ENCODE measurements around the gene ARTN.
A peak's percentile ranks its signal among the peaks of the same experiment; 100 is the strongest.

ARTN gene

DNA sequence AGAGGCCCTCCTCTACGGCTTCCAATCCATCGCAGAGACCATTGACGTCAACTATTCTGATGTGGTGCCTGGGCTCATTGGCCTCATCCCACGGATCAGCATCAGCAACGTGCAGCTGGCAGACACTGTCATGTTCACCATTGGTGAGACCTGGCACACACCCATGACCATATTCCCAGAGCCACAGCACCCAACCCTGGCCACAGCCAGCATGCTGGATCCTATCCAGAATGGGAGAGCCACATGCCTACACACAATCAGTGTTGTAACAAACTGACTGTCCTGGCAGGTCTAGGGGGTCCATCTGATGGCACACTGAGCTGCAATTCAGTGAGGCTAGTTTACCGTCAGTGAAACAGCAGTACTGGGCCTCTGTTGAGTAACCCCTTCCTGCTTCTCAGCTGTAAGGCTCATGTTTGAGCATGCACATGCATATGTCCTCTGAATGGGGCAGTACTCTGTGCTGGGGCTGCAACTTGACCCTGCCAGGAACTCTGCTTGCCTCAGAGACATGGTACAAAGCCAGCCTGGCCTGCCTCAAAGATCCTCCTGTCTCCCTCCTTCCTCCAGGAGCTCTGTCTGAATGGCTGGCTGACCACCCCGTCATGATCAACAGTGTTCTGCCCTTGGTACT, 23.9 kb downstream of the ARTN start:
- no peak for TF ChIP-seq JUND (IDR thresholded peaks at IDR 0.05; ENCODE audit: low read depth)
- DNase-seq (ENCODE audit: low read depth in 1 of 2, low spot score in 1 of 2), result no peak
- in situ Hi-C loops (cut with HindIII; ENCODE audit: low pct_unique_long_range_greater_than_20kb, low sequenced_read_pairs), result no loop called here

- no peak for TF ChIP-seq JUND (IDR thresholded peaks at IDR 0.05; ENCODE audit: low read depth)
- in situ Hi-C loops (cut with HindIII; ENCODE audit: low pct_unique_long_range_greater_than_20kb, low sequenced_read_pairs), result no loop called here
- no peak for DNase-seq (ENCODE audit: low read depth in 1 of 2, low spot score in 1 of 2)
Observed at GRCh38 chr1:43958351-43959255, 25.0 kb downstream of the ARTN start.

GRCh38 chr1:43960798-43961197, 27.2 kb downstream of the ARTN start:
- TF ChIP-seq JUND (IDR thresholded peaks at IDR 0.05; ENCODE audit: low read depth), result no peak
- in situ Hi-C loops (cut with HindIII; ENCODE audit: low pct_unique_long_range_greater_than_20kb, low sequenced_read_pairs), result no loop called here
- no peak for DNase-seq (ENCODE audit: low read depth in 1 of 2, low spot score in 1 of 2)

DNA sequence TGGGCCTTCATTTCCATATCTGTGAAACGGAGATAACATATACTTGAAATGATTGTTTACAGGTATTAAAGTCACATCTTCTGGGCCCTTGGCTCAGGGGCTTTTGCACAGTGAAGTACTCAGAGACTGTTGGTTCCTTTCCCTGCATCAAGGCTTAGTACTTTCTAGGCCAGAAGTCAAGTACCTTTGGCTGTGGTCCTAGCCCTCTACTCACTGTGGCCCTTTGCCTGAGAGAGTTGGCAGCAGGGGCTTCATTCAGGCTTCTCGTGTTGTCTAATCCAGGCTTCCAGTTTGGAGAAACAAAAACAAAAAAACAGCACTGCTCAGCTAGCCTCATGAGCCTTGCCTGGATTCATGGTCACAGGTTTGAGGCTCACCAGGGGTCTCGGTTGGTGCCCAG, 28.1 kb downstream of the ARTN start:
- in situ Hi-C loops (cut with HindIII; ENCODE audit: low pct_unique_long_range_greater_than_20kb, low sequenced_read_pairs), result no loop called here
- no peak for DNase-seq (ENCODE audit: low read depth in 1 of 2, low spot score in 1 of 2)
- TF ChIP-seq JUND (IDR thresholded peaks at IDR 0.05; ENCODE audit: low read depth), result no peak

- no peak for TF ChIP-seq JUND (IDR thresholded peaks at IDR 0.05; ENCODE audit: low read depth)
- no peak for DNase-seq (ENCODE audit: low read depth in 1 of 2, low spot score in 1 of 2)
- in situ Hi-C loops (cut with HindIII; ENCODE audit: low pct_unique_long_range_greater_than_20kb, low sequenced_read_pairs), result no loop called here
Observed at GRCh38 chr1:43962324-43962723, 28.7 kb downstream of the ARTN start.

DNA sequence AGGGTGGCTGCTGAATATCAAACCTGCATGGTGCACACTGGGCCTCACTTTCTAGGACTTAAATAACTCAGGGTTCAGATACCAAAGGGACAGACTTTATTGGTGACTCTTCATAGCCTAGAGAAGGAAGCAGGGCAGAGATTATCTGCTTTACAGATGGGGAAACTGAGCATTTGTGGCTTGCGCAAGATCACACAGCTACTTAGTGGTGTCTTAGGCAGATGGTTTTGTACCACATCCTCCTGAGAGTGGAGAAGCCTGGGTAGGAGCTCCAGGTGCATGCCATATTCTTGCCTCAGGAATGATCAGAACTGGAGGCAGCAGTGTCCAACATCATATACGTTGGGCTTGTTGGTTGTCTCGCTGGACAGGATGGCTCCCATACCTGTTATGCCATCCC, 29.4 kb downstream of the ARTN start:
- TF ChIP-seq JUND (IDR thresholded peaks at IDR 0.05; ENCODE audit: low read depth), result no peak
- in situ Hi-C loops (cut with HindIII; ENCODE audit: low pct_unique_long_range_greater_than_20kb, low sequenced_read_pairs), result no loop called here

DNA sequence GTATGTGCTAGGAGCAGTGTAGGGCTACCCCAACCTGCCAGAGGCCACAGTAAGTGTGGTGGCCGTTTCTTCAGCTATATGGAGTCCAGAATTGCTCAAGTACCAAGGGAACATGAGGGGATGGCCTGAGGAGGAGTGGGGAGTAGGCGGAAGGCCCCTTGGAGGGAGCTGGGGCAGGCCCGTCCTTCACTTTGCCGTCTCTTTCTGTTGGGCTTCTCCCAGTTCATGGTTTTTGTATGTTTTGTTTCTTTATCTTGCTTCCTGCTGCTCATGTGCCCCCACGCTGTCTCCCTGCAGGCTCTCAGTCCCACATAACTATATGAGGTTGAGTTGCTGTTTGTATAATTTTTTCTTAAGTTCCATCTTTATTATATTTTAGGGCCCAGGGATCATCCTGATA, 30.3 kb downstream of the ARTN start:
- TF ChIP-seq JUND (IDR thresholded peaks at IDR 0.05; ENCODE audit: low read depth), result no peak
- DNase-seq (ENCODE audit: low read depth in 1 of 2, low spot score in 1 of 2), result no peak
- in situ Hi-C loops (cut with HindIII; ENCODE audit: low pct_unique_long_range_greater_than_20kb, low sequenced_read_pairs), result no loop called here

More for the DNA sequence above, 29.4 kb downstream of the ARTN start:
- no peak for DNase-seq (ENCODE audit: low read depth in 1 of 2, low spot score in 1 of 2)

DNA sequence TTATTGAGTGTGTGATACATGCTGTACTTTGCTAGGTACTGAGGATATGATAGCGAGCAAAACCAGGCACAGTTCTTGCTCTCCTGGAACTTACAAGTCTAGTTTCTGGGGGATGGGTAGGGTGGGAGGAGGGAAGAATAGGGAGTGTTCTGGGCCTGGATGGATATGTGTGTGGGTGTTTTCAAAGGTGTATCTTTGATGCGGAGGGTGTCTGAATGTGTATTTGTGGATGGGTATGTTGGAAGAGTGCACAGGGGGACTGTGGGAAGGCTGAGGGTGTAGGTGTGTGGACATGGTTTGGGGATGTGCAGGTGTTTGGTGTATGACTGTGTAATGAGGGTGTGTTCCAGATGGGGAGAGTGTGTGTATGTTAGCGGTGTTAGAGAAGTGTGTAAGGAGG, 31.7 kb downstream of the ARTN start:
- TF ChIP-seq JUND (IDR thresholded peaks at IDR 0.05; ENCODE audit: low read depth), result no peak
- in situ Hi-C loops (cut with HindIII; ENCODE audit: low pct_unique_long_range_greater_than_20kb, low sequenced_read_pairs), result no loop called here
- no peak for DNase-seq (ENCODE audit: low read depth in 1 of 2, low spot score in 1 of 2)

DNA sequence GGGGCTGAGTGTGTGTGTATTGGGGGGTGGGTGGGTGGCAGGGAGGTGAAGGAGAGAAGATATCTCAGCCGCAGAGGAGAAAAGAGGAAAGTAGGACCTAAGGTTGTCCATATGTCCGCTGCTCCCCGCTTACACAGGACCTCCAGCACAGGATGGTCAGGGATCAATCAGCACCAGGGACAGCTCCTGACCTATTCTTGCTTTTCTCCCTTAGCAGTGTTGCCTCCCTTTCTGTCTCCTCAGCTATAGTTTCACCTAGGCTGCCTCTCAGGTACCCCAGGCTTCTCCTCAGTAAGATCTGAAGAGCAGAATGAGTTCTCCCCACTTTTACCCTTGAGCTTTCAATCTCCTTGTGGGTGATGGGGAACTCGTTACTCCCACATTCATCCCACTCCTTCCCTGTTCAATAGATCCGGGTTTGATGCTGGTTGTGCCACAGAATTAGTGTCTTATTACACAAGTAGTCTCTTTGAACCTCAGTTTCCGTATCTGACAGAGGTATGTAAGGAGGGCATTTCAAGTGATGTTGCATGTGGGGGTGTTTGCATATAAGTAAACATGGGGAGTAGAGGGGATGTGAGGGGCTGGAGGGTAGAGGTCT, 34.8 kb downstream of the ARTN start:
- no peak for TF ChIP-seq JUND (IDR thresholded peaks at IDR 0.05; ENCODE audit: low read depth)
- in situ Hi-C loops (cut with HindIII; ENCODE audit: low pct_unique_long_range_greater_than_20kb, low sequenced_read_pairs), result no loop called here
- DNase-seq (ENCODE audit: low read depth in 1 of 2, low spot score in 1 of 2), result peak in 1 of 2 experiments; percentile 69

GRCh38 chr1:43969416-43969745, 35.8 kb downstream of the ARTN start:
- in situ Hi-C loops (cut with HindIII; ENCODE audit: low pct_unique_long_range_greater_than_20kb, low sequenced_read_pairs), result no loop called here

DNA sequence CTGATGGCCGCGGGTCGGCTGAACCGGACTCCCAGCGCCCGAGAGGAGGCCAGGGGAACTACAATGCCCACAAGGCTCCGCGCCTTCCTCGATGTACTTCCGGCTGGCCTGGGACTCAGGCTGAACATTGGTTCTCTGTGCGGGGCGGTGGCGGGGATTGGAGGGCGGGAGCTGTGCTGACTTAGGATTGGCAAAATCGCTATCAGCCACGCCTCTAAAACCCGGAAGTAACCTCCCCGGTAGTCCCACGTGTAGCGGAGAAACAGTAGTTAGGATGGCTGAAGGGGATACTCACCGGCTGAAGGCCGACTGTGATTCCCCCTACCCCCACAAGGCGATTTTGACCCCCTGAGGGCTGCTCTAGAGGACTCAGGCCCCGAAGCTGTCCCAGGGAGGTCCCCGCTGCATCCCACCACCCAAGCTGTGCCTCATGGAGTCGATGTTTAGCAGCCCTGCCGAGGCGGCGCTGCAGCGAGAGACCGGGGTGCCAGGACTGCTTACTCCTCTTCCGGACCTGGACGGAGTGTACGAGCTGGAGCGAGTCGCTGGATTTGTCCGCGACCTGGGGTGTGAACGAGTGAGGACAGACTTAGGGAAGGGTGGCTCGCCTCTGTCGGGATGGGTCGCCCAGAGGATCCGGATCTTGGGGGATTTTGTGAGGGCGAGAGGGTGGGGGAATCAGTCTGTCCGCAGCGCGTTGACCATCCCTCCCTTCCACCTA, 36.3 kb downstream of the ARTN start, which contains the start of gene DPH2:
Gene DPH2, plus strand, starts transcription at position 265 of the 721 bp plus-strand sequence. Its CDS starts 166 bp downstream, at position 431.
- in situ Hi-C loops (cut with HindIII; ENCODE audit: low pct_unique_long_range_greater_than_20kb, low sequenced_read_pairs), result no loop called here
- TF ChIP-seq JUND (IDR thresholded peaks at IDR 0.05; ENCODE audit: low read depth), result no peak
- DNase-seq (ENCODE audit: low read depth in 1 of 2, low spot score in 1 of 2), result peak; percentile 95

More at GRCh38 chr1:43969416-43969745, 35.8 kb downstream of the ARTN start:
- DNase-seq (ENCODE audit: low read depth in 1 of 2, low spot score in 1 of 2), result no peak
- TF ChIP-seq JUND (IDR thresholded peaks at IDR 0.05; ENCODE audit: low read depth), result no peak

- in situ Hi-C loops (cut with HindIII; ENCODE audit: low pct_unique_long_range_greater_than_20kb, low sequenced_read_pairs), result no loop called here
- DNase-seq (ENCODE audit: low read depth in 1 of 2, low spot score in 1 of 2), result no peak
- no peak for TF ChIP-seq JUND (IDR thresholded peaks at IDR 0.05; ENCODE audit: low read depth)
Observed at GRCh38 chr1:43970502-43970901, 36.9 kb downstream of the ARTN start.

Data from T47D (cell line).